H9 (cell line): ENCODE measurements around the gene NLRP1. TPM values are rescaled to one million over a fixed set of nuclear protein-coding genes. Genes with fewer than 3 reads are reported as not detected.

Experiments used
- DNase-seq: peaks from one replicate; pipeline ENCODE4 v3.0.0-alpha.2; 2017
- H2AFZ ChIP-seq: one replicate; pipeline ENCODE4 v1.6.1; 2013; ENCODE audit warnings: mild to moderate bottlenecking, low read length, control low read depth, moderate library complexity
- H2AK5ac ChIP-seq: 2 replicates; pipeline ENCODE4 v1.6.1; 2013; ENCODE audit warnings: low read length, control low read depth, mixed read lengths; ENCODE audit not compliant: insufficient read length
- H2BK120ac ChIP-seq: one replicate; pipeline ENCODE4 v1.6.1; 2013; ENCODE audit warnings: low read depth, mild to moderate bottlenecking, low read length, control low read depth, inconsistent platforms; ENCODE audit not compliant: poor library complexity, severe bottlenecking
- H2BK12ac ChIP-seq: 2 replicates; pipeline ENCODE4 v1.6.1; 2013; ENCODE audit warnings: low read length, control low read depth, mixed read lengths, low read depth; ENCODE audit not compliant: insufficient read length
- H2BK15ac ChIP-seq: 2 replicates; pipeline ENCODE4 v1.6.1; 2013; ENCODE audit warnings: low read depth, low read length, control low read depth
- H2BK20ac ChIP-seq: one replicate; pipeline ENCODE4 v1.6.1; 2013; ENCODE audit warnings: low read depth, mild to moderate bottlenecking, low read length, control low read depth, inconsistent platforms; ENCODE audit not compliant: poor library complexity, severe bottlenecking
- H2BK5ac ChIP-seq: 2 replicates; pipeline ENCODE4 v1.6.1; 2013; ENCODE audit warnings: low read length, control low read depth, mixed read lengths; ENCODE audit not compliant: insufficient read length
- H3K14ac ChIP-seq: 2 replicates; pipeline ENCODE4 v1.6.1; 2013; ENCODE audit warnings: low read length, control low read depth; ENCODE audit not compliant: insufficient read depth
- H3K18ac ChIP-seq: 2 replicates; pipeline ENCODE4 v1.6.1; 2013; ENCODE audit warnings: low read depth, mild to moderate bottlenecking, mixed read lengths, low read length, control low read depth; ENCODE audit not compliant: insufficient read length
- H3K23ac ChIP-seq: 2 replicates; pipeline ENCODE4 v1.6.1; 2013; ENCODE audit warnings: low read length, control low read depth, mixed read lengths, low read depth; ENCODE audit not compliant: insufficient read length
- H3K23me2 ChIP-seq: 2 replicates; pipeline ENCODE4 v1.6.1; 2013; ENCODE audit warnings: low read depth, mild to moderate bottlenecking, mixed read lengths, low read length, control low read depth; ENCODE audit not compliant: insufficient read length, poor library complexity, severe bottlenecking
- H3K27ac ChIP-seq: 2 replicates; pipeline ENCODE4 v1.5.1; 2013; ENCODE audit warnings: low read length, control low read depth, mixed read lengths, low read depth; ENCODE audit not compliant: insufficient read length
- H3K27me3 ChIP-seq: 2 replicates; pipeline ENCODE4 v1.6.1; 2013; ENCODE audit warnings: low read length, control low read depth, inconsistent platforms; ENCODE audit not compliant: insufficient read depth
- H3K4ac ChIP-seq: 2 replicates; pipeline ENCODE4 v1.6.1; 2013; ENCODE audit warnings: low read depth, mild to moderate bottlenecking, control low read depth, inconsistent platforms, low read length, moderate library complexity
- H3K4me1 ChIP-seq: 2 replicates; pipeline ENCODE4 v1.6.1; 2013; ENCODE audit warnings: low read length, control low read depth, inconsistent platforms; ENCODE audit not compliant: insufficient read depth
- H3K4me2 ChIP-seq: 2 replicates; pipeline ENCODE4 v1.6.1; 2013; ENCODE audit warnings: low read length, control low read depth, mixed read lengths; ENCODE audit not compliant: insufficient read length, insufficient read depth
- H3K56ac ChIP-seq: 2 replicates; pipeline ENCODE4 v1.6.1; 2013; ENCODE audit warnings: low read depth, mild to moderate bottlenecking, mixed read lengths, low read length, control low read depth; ENCODE audit not compliant: insufficient read length
- H3K79me1 ChIP-seq: 2 replicates; pipeline ENCODE4 v1.6.1; 2013; ENCODE audit warnings: low read depth, mild to moderate bottlenecking, moderate library complexity, low read length, control low read depth, inconsistent platforms; ENCODE audit not compliant: insufficient read depth, poor library complexity, severe bottlenecking
- H3K79me2 ChIP-seq: 2 replicates; pipeline ENCODE4 v1.6.1; 2013; ENCODE audit warnings: low read length, control low read depth, inconsistent platforms; ENCODE audit not compliant: insufficient read depth
- H3K9ac ChIP-seq: 2 replicates; pipeline ENCODE4 v1.6.1; 2013; ENCODE audit warnings: low read length, control low read depth, mixed read lengths; ENCODE audit not compliant: insufficient read length; ENCODE audit errors: extremely low read depth
- H3K9me3 ChIP-seq: one replicate; pipeline ENCODE4 v1.6.1; 2013; ENCODE audit warnings: low read depth, low read length, inconsistent platforms; ENCODE audit not compliant: control insufficient read depth
- H3T11ph ChIP-seq: one replicate; pipeline ENCODE4 v1.6.1; 2013; ENCODE audit warnings: mild to moderate bottlenecking, low read length, control low read depth, inconsistent platforms
- H4K20me1 ChIP-seq: one replicate; pipeline ENCODE4 v1.6.1; 2013; ENCODE audit not compliant: control insufficient read depth, insufficient read length, insufficient read depth
- H4K5ac ChIP-seq: 2 replicates; pipeline ENCODE4 v1.6.1; 2013; ENCODE audit warnings: low read depth, mild to moderate bottlenecking, mixed read lengths, low read length, control low read depth; ENCODE audit not compliant: insufficient read length
- H4K8ac ChIP-seq: replicated peaks from 2 replicates; pipeline ENCODE4 v1.6.1; 2013; ENCODE audit warnings: low read length, control low read depth, mixed read lengths, low read depth; ENCODE audit not compliant: insufficient read length
- H4K91ac ChIP-seq: 2 replicates; pipeline ENCODE4 v1.6.1; 2013; ENCODE audit warnings: low read depth, mild to moderate bottlenecking, moderate library complexity, mixed read lengths, low read length, control low read depth; ENCODE audit not compliant: insufficient read length
- H3K27ac Mint-ChIP-seq, 3 experiments: 2 replicates in 2 of 3; 3 replicates in 1 of 3; pipeline ENCODE4 v1.8.0; 2020 to 2021; ENCODE audit warnings: mixed read lengths in 3 of 3, mild to moderate bottlenecking in 1 of 3, moderate library complexity in 1 of 3
- H3K27me3 Mint-ChIP-seq: 2 replicates; pipeline ENCODE4 v1.8.0; 2021; ENCODE audit warnings: low read depth, mild to moderate bottlenecking, moderate library complexity, mixed read lengths
- H3K36me3 Mint-ChIP-seq, 3 experiments: 2 replicates in 2 of 3; 3 replicates in 1 of 3; pipeline ENCODE4 v1.8.0; 2020 to 2021; ENCODE audit warnings: low read depth in 3 of 3, mixed read lengths in 3 of 3; ENCODE audit not compliant: insufficient read depth in 1 of 3
- H3K4me1 Mint-ChIP-seq, 2 experiments: 2 replicates each; pipeline ENCODE4 v1.8.0; 2020; ENCODE audit warnings: mixed read lengths in 2 of 2
- H3K4me3 Mint-ChIP-seq, 2 experiments: 2 replicates in 1 of 2; 3 replicates in 1 of 2; pipeline ENCODE4 v1.8.0; 2020 to 2021; ENCODE audit warnings: mild to moderate bottlenecking in 2 of 2, mixed read lengths in 2 of 2, moderate library complexity in 1 of 2
- H3K9me3 Mint-ChIP-seq, 2 experiments: 2 replicates in 1 of 2; 3 replicates in 1 of 2; pipeline ENCODE4 v1.8.0; 2020; ENCODE audit warnings: mild to moderate bottlenecking in 2 of 2, mixed read lengths in 2 of 2, moderate library complexity in 1 of 2
- CTCF ChIP-seq: fragments of 200-600 bp; sonication (generic); conservative IDR thresholded peaks from 3 replicates; pipeline ENCODE4 v1.8.0; 2021; ENCODE audit warnings: antibody characterized with exemption, mild to moderate bottlenecking
- WGBS: extraction: QIAGEN DNeasy Blood & Tissue Kit; methylation state at CpG from one replicate; pipeline ENCODE4 v1.1.7; 2013; ENCODE audit warnings: missing lambda C conversion rate, low lambda C conversion rate, mixed read lengths; ENCODE audit not compliant: insufficient read length; ENCODE audit errors: extremely low coverage; 5-methylcytosine and 5-hydroxymethylcytosine counted together
- total RNA-seq: library from RNA; stranded (reverse); gene quantifications from 2 replicates; pipeline ENCODE4 v1.2.1, GENCODE V29; 2021

NLRP1 gene
- total RNA-seq, 1 experiment from 2014 or later = 12.1 TPM

- Histone ChIP-seq H3K23ac (no peak overlapping the region), H3K4ac (no peak overlapping the region), H3K14ac (no peak overlapping the region; the same call in 1 of the 2 replicates), H3T11ph (no peak overlapping the region), H4K8ac (no peak overlapping the region), H2BK15ac (no peak overlapping the region), H2BK20ac (no peak overlapping the region), H3K27ac (no peak overlapping the region), H3K79me2 (no peaks in the 10 kb centered on the region), H4K20me1 (no peaks in the 10 kb centered on the region), H3K9me3 (no peaks in the 10 kb centered on the region), H2BK12ac (no peak overlapping the region), H4K5ac (no peak overlapping the region), H4K91ac (no peak overlapping the region), H3K18ac (peak overlapping the region; percentile 34), H3K27me3 (no peaks in the 10 kb centered on the region), H3K56ac (no peak overlapping the region), H3K4me2 (no peak overlapping the region), H3K79me1 (no peaks in the 10 kb centered on the region), H3K4me1 (0 out of 2 replicates have a peak, but pooled peaks cover 2% of the 10 kb centered on the region), H2AFZ (no peak overlapping the region), H3K9ac (no peak overlapping the region), H2BK5ac (no peak overlapping the region), H2BK120ac (no peak overlapping the region), H2AK5ac (no peak overlapping the region), H3K23me2 (no peaks in the 10 kb centered on the region)
- Mint-ChIP-seq H3K4me3 (no peak overlapping the region), H3K27ac (no peak overlapping the region; a peak in 1 of 7 replicates), H3K27me3 (no peaks in the 10 kb centered on the region; the same call in none of the 2 replicates), H3K9me3 (peaks cover 2 to 3% of the 10 kb centered on the region in 2 experiments; a peak in 3 of 5 replicates), H3K4me1 (peaks cover 8 to 11% of the 10 kb centered on the region in 2 experiments), H3K36me3 (no peaks in the 10 kb centered on the region; a peak in 1 of 7 replicates)
- no peak for DNase-seq
- no peak for TF ChIP-seq CTCF
- no CpG with 5 or more reads among the region's 21 CpGs for WGBS
Measured at GRCh38 chr17:5583426-5584382, 605 bp downstream of the NLRP1 start.
